CD14-positive monocyte (primary cell): Measurements from ENCODE around the gene CCDC85C. TPM values are rescaled to one million over a fixed set of nuclear protein-coding genes. Genes with fewer than 3 reads are reported as not detected.
A peak's percentile ranks its signal among the peaks of the same experiment; 100 is the strongest.

Experiments
- DNase-seq, 3 donors: peaks; one replicate each; pipeline ENCODE4 v3.0.0-alpha.2; 2011 to 2022
- H2AFZ ChIP-seq: 2 replicates; pipeline ENCODE4 v1.6.0; 2012; ENCODE audit warnings: mild to moderate bottlenecking, low read depth, low read length, inconsistent platforms; ENCODE audit not compliant: insufficient read depth, poor library complexity, severe bottlenecking
- H3K27ac ChIP-seq, 2 donors: 1 replicate in 1 of 2; 2 replicates in 1 of 2; pipeline ENCODE4 v1.5.1; 2012 to 2013; ENCODE audit warnings: low read length in 2 of 2, control low read depth in 1 of 2, inconsistent platforms in 1 of 2, low read depth in 1 of 2, mild to moderate bottlenecking in 1 of 2
- H3K27me3 ChIP-seq, 2 donors: one replicate each; pipeline versions ENCODE4 v1.6.0 to v1.6.1; 2011 to 2013; ENCODE audit warnings: low read length in 2 of 2; ENCODE audit not compliant: control insufficient read depth in 2 of 2, insufficient read depth in 2 of 2
- H3K36me3 ChIP-seq, 2 donors: replicated peaks in 1 of 2; 1 replicate in 1 of 2; 2 replicates in 1 of 2; pipeline versions ENCODE4 v1.5.1 to v1.6.1; 2012 to 2013; ENCODE audit warnings: low read length in 2 of 2, control low read depth in 1 of 2, inconsistent platforms in 1 of 2, mild to moderate bottlenecking in 1 of 2; ENCODE audit not compliant: insufficient read depth in 2 of 2, control insufficient read depth in 1 of 2
- H3K4me1 ChIP-seq, 2 donors: 1 replicate in 1 of 2; 2 replicates in 1 of 2; pipeline versions ENCODE4 v1.5.1 to v1.6.1; 2012 to 2013; ENCODE audit warnings: low read length in 2 of 2, control low read depth in 1 of 2, inconsistent platforms in 1 of 2, mild to moderate bottlenecking in 1 of 2, moderate library complexity in 1 of 2; ENCODE audit not compliant: insufficient read depth in 2 of 2, control insufficient read depth in 1 of 2
- H3K4me2 ChIP-seq: replicated peaks from 2 replicates; pipeline ENCODE3; 2012; ENCODE audit warnings: low read length, moderate library complexity, mild to moderate bottlenecking; ENCODE audit not compliant: poor library complexity, severe bottlenecking; ENCODE audit errors: extremely low read depth
- H3K4me3 ChIP-seq, 3 experiments: fragments of 200-600 bp in 1 of 3; sonication (generic) in 1 of 3; replicated peaks in 1 of 3; 1 replicate in 2 of 3; 2 replicates in 1 of 3; pipeline ENCODE4 v1.5.1; 2011 to 2013; ENCODE audit warnings: low read length in 3 of 3, mild to moderate bottlenecking in 3 of 3, control low read depth in 2 of 3, low read depth in 2 of 3, inconsistent platforms in 1 of 3, moderate library complexity in 1 of 3
- H3K79me2 ChIP-seq: 2 replicates; pipeline ENCODE4 v1.6.0; 2012; ENCODE audit warnings: mild to moderate bottlenecking, control low read depth, inconsistent platforms, low read length, moderate library complexity; ENCODE audit not compliant: insufficient read depth
- H3K9ac ChIP-seq: 2 replicates; pipeline ENCODE4 v1.6.0; 2017; ENCODE audit warnings: low read length, mild to moderate bottlenecking; ENCODE audit not compliant: insufficient read depth, poor library complexity, severe bottlenecking
- H3K9me3 ChIP-seq, 2 donors: replicated peaks in 1 of 2; 1 replicate in 1 of 2; 2 replicates in 1 of 2; pipeline versions ENCODE4 v1.5.1 to v1.6.1; 2012 to 2013; ENCODE audit warnings: low read length in 2 of 2, control low read depth in 1 of 2; ENCODE audit not compliant: control insufficient read depth in 1 of 2, insufficient read depth in 1 of 2
- H4K20me1 ChIP-seq: 2 replicates; pipeline ENCODE4 v1.6.0; 2012; ENCODE audit warnings: mild to moderate bottlenecking, low read length, control low read depth, moderate library complexity; ENCODE audit not compliant: insufficient read depth
- H3K27ac Mint-ChIP-seq, 7 donors: one replicate each; pipeline ENCODE4 v1.8.0; 2020; ENCODE audit warnings: mild to moderate bottlenecking in 7 of 7, mixed read lengths in 7 of 7, moderate library complexity in 6 of 7, inconsistent platforms in 2 of 7
- H3K27me3 Mint-ChIP-seq, 3 donors: one replicate each; pipeline ENCODE4 v1.8.0; 2021 to 2022; ENCODE audit warnings: low read depth in 3 of 3, mild to moderate bottlenecking in 3 of 3, mixed read lengths in 3 of 3, moderate library complexity in 3 of 3, inconsistent platforms in 1 of 3
- H3K36me3 Mint-ChIP-seq, 2 donors: one replicate each; pipeline ENCODE4 v1.8.0; 2020; ENCODE audit warnings: mixed read lengths in 2 of 2, inconsistent platforms in 1 of 2, mild to moderate bottlenecking in 1 of 2
- H3K4me1 Mint-ChIP-seq: one replicate; pipeline ENCODE4 v1.8.0; 2020; ENCODE audit warnings: mild to moderate bottlenecking, mixed read lengths
- H3K4me3 Mint-ChIP-seq, 2 donors: one replicate each; pipeline ENCODE4 v1.8.0; 2020; ENCODE audit warnings: mild to moderate bottlenecking in 2 of 2, mixed read lengths in 2 of 2, moderate library complexity in 1 of 2
- H3K9me3 Mint-ChIP-seq, 7 donors: one replicate each; pipeline ENCODE4 v1.8.0; 2020 to 2022; ENCODE audit warnings: mixed read lengths in 7 of 7, mild to moderate bottlenecking in 6 of 7, moderate library complexity in 6 of 7, inconsistent platforms in 2 of 7
- WGBS: methylation state at CpG from one replicate; pipeline ENCODE4 v1.1.5; 2013; ENCODE audit warnings: missing lambda C conversion rate; ENCODE audit not compliant: insufficient coverage; 5-methylcytosine and 5-hydroxymethylcytosine counted together
- intact Hi-C, 2 donors: fragments of 100-400 bp; cut with micrococcal nuclease; formaldehyde crosslinking; loops; one replicate each; pipeline versions ENCODE4 v1.15.0 to v1.15.1; 2023
- polyA plus RNA-seq, 3 donors: library from polyadenylated mRNA; depleted of rRNA in 1 of 3; unstranded in 2 of 3; stranded (reverse) in 1 of 3; fragments of 300-500 nt in 2 of 3; fragments of >200 nt in 1 of 3; fragmentation: Illumina TruSeq in 2 of 3; gene quantifications; 1 replicate in 2 of 3; 2 replicates in 1 of 3; pipeline ENCODE4 v1.2.3, GENCODE V29; 2012 to 2021
- TF ChIP-seq, protein P1 (sequence below): fragments of 200-600 bp; IDR thresholded peaks from one replicate; pipeline ENCODE4 v1.8.0; 2022; ENCODE audit warnings: antibody characterized with exemption, mild to moderate bottlenecking

The CCDC85C gene
- polyA plus RNA-seq, 3 donors: under 0.01 to 0.03 TPM; not detected in 1

DNA sequence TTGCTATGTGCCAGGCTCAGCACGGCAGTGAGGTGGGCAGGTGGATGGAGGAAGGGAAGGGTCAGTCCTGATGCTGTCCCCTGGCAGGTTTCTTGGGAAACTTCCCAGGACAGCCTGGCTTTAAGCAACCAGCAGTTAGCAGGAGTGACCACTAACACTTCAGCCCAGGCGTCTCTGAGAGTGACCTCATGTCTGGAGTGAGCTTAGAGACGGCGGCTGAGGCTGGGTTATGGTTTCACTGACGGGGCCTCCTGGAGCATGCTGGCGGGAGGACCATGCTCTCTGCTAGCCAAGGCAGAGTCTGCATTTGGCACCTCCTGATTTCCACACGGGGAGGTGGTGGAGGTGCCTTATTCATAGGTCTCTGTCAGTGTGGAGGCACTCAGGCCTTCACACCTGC, 43.4 kb upstream of the CCDC85C start:
- peaks cover 0 to 8% of the 10 kb centered on the region in 2 donors for H3K4me1 ChIP-seq
- H3K4me3 ChIP-seq: no peak overlapping the region
- Mint-ChIP-seq H3K27me3 (peaks cover 36 to 45% (median 37%) of the 10 kb centered on the region in 3 donors), H3K4me3 (no peak overlapping the region), H3K36me3 (no peaks in the 10 kb centered on the region), H3K4me1 (peaks cover 2% of the 10 kb centered on the region), H3K27ac (no peak overlapping the region), H3K9me3 (peaks cover 0 to 6% (median 1%) of the 10 kb centered on the region in 7 donors)
- no peaks in the 10 kb centered on the region for H3K36me3 ChIP-seq
- no peak overlapping the region for H3K27ac ChIP-seq
- H3K9ac ChIP-seq: no peak overlapping the region
- no peak for DNase-seq
- no peak overlapping the region for H2AFZ ChIP-seq
- H3K9me3 ChIP-seq: no peaks in the 10 kb centered on the region
- intact Hi-C loops: no loop called here
- no peak overlapping the region for H3K4me2 ChIP-seq
- H4K20me1 ChIP-seq: no peaks in the 10 kb centered on the region
- TF ChIP-seq, protein P1, sequence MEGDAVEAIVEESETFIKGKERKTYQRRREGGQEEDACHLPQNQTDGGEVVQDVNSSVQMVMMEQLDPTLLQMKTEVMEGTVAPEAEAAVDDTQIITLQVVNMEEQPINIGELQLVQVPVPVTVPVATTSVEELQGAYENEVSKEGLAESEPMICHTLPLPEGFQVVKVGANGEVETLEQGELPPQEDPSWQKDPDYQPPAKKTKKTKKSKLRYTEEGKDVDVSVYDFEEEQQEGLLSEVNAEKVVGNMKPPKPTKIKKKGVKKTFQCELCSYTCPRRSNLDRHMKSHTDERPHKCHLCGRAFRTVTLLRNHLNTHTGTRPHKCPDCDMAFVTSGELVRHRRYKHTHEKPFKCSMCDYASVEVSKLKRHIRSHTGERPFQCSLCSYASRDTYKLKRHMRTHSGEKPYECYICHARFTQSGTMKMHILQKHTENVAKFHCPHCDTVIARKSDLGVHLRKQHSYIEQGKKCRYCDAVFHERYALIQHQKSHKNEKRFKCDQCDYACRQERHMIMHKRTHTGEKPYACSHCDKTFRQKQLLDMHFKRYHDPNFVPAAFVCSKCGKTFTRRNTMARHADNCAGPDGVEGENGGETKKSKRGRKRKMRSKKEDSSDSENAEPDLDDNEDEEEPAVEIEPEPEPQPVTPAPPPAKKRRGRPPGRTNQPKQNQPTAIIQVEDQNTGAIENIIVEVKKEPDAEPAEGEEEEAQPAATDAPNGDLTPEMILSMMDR: no peak
- 92% methylated on average over 6 of the region's 7 CpGs for WGBS
- H3K79me2 ChIP-seq: no peaks in the 10 kb centered on the region
- peaks cover 3 to 28% of the 10 kb centered on the region in 2 donors for H3K27me3 ChIP-seq

DNA sequence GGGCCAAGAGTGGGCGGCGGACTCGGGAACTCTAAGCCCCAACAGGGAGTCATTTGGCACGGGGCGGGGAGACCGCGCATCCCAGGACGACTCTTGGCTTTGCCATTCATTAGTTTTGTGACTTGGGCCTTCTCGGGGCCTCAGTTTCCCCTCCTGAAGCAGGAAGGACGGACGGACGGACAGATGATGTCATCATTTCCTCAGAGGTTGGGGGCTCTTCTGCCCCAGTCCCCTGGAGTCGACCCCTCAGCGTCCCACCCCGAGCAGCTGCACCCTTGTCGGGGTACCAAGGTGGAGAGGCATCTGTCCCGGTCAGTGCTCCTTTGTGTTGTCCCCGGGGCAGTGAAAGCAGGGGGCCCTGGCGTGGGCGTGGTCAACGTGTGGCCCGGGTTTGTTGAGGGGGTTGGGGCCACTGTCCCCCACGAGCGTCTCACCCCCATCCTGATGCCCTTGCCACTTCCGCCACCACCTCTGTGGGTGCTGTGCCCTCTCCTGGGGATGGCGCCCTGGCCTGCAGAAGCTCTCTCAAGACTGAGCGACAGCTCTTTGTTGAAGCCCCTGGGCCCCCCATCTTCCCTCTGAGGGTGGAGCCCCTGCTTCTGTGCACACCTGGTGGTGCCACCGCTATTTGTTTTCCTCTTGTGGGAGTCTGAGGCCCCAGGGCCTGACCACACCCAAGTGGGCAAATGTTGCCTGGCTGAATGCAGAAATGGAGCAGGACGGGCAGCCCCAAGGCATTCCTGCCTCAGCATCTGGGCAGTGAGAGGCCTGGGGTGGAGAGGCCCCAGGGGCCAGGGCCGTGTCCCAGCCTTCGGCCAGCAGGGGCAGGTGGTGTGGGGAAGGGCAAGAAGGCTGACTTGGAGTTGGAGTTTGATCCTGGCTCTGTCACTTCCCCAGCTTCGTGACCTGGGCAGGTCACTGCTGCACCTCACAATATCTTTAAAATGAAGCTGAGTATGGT, 41.8 kb upstream of the CCDC85C start:
- intact Hi-C loops: no loop called here
- DNase-seq: no peak
- no peak overlapping the region for H3K27ac ChIP-seq
- peak overlapping the region; percentile 72 for H3K4me2 ChIP-seq
- Mint-ChIP-seq H3K27ac (no peak overlapping the region), H3K27me3 (peaks cover 37 to 51% (median 37%) of the 10 kb centered on the region in 3 donors), H3K36me3 (no peaks in the 10 kb centered on the region), H3K4me1 (peaks cover 2% of the 10 kb centered on the region), H3K4me3 (peak overlapping the region in 1 of 2 donors; percentile 80), H3K9me3 (peaks cover 0 to 6% (median 1%) of the 10 kb centered on the region in 7 donors)
- peak overlapping the region; percentile 32 for H3K9ac ChIP-seq
- H2AFZ ChIP-seq: peak overlapping the region; percentile 68
- H3K9me3 ChIP-seq: no peaks in the 10 kb centered on the region
- 40% methylated on average over 25 of the region's 32 CpGs for WGBS
- H4K20me1 ChIP-seq: no peaks in the 10 kb centered on the region
- H3K4me3 ChIP-seq: peak overlapping the region in 1 of 3 experiments; percentile 68
- TF ChIP-seq, protein P1: no peak
- peaks cover 3 to 28% of the 10 kb centered on the region in 2 donors for H3K27me3 ChIP-seq
- H3K79me2 ChIP-seq: no peaks in the 10 kb centered on the region
- H3K36me3 ChIP-seq: no peaks in the 10 kb centered on the region
- H3K4me1 ChIP-seq: peaks cover 0 to 8% of the 10 kb centered on the region in 2 donors
